ENCODE results near the gene PIP4K2A.
A peak's percentile ranks its signal among the peaks of the same experiment; 100 is the strongest.

The PIP4K2A gene

DNA sequence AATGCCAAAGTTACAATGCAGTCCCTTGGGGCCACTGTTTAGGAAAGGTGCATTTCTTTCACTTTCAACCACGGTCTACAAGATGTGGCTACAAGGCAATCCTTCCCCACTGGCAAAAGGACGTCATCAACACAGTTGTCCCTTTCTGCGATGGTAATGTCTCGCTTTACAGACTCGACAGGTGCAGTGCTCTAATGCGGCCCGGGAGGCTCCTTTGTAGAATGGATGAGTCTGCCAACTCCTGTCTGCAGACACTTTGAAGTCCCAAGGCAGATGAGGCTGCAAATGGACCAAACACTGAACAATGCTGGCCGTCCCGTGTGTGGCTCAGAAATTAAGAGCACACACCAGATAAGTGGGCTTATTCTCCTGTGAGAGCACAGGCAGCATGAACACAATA, 133.7 kb downstream of the PIP4K2A start:
- no peaks in the 10 kb centered on the region for H3K27me3 Mint-ChIP-seq
- peaks cover 14% of the 10 kb centered on the region for H3K4me1 Mint-ChIP-seq
- H3K27ac Mint-ChIP-seq = no peak overlapping the region
- ATAC-seq (ENCODE audit: low read depth) (no peak), DNase-seq (ENCODE audit: low spot score in 2 of 2) (no peak)
- H3K9me3 Mint-ChIP-seq = no peaks in the 10 kb centered on the region
- no peak overlapping the region for H3K4me3 Mint-ChIP-seq
- peaks cover 33% of the 10 kb centered on the region for H3K36me3 Mint-ChIP-seq

- peaks cover 18% of the 10 kb centered on the region for H3K4me1 Mint-ChIP-seq
- H3K27me3 Mint-ChIP-seq = no peaks in the 10 kb centered on the region
- no peaks in the 10 kb centered on the region for H3K9me3 Mint-ChIP-seq
- DNase-seq (ENCODE audit: low spot score in 2 of 2) (no peak), ATAC-seq (ENCODE audit: low read depth) (no peak)
- peak overlapping the region; percentile 22 for H3K27ac Mint-ChIP-seq
- H3K36me3 Mint-ChIP-seq = peaks cover 32% of the 10 kb centered on the region
- H3K4me3 Mint-ChIP-seq = no peak overlapping the region
Observed at GRCh38 chr10:22579826-22580225, 134.6 kb downstream of the PIP4K2A start.

DNA sequence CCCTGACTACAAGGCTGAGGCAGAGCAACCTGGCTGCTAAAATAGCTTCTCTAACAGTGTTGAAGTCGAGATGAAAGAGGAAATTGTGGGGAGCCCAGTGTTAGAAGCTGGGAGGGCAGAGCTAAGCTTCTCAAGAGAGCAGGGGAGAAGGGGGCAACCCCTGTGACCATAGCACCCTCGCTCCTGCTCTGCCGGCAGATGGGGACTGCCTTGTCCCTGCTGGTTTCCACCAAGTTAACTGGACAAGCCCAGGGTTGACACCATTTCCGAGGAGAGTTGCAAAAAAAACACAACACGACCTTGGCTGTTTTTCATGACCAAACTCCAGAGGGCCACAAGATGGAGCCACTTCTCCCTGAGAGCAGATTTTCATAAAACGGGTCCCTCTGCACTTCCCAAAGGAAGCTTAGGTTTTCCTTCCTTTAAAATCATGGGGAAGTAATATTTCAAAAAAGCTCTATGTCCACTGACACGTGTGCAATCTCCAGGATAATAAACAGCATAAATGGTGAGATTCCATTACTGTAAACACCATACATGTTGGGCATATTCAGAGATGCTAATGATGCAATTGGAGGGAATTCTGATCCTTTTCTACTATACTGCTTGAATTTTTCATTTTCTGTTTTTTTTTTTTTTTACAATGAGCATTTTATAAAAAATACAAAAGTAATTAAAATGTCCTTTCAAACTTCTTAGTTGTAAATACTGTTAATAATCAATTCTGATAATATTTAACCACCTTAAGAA, 140.4 kb downstream of the PIP4K2A start:
- no peak overlapping the region for H3K4me3 Mint-ChIP-seq
- H3K27me3 Mint-ChIP-seq = no peaks in the 10 kb centered on the region
- H3K27ac Mint-ChIP-seq = peak overlapping the region; percentile 69
- ATAC-seq (ENCODE audit: low read depth) (peak; percentile 46), DNase-seq (ENCODE audit: low spot score in 2 of 2) (peak; percentile 15 to 39)
- H3K36me3 Mint-ChIP-seq = peaks cover 28% of the 10 kb centered on the region
- H3K9me3 Mint-ChIP-seq = no peaks in the 10 kb centered on the region
- H3K4me1 Mint-ChIP-seq = peaks cover 20% of the 10 kb centered on the region

GRCh38 chr10:22570733-22571430, 143.5 kb downstream of the PIP4K2A start:
- Mint-ChIP-seq H3K27me3 (no peaks in the 10 kb centered on the region), H3K27ac (peak overlapping the region; percentile 88), H3K36me3 (peaks cover 39% of the 10 kb centered on the region), H3K4me3 (no peak overlapping the region), H3K9me3 (peaks cover 7% of the 10 kb centered on the region), H3K4me1 (peaks cover 14% of the 10 kb centered on the region)
- DNase-seq (ENCODE audit: low spot score in 2 of 2) (no peak), ATAC-seq (ENCODE audit: low read depth) (no peak)

- Mint-ChIP-seq H3K27ac (peak overlapping the region; percentile 88), H3K36me3 (peaks cover 39% of the 10 kb centered on the region), H3K9me3 (peaks cover 7% of the 10 kb centered on the region), H3K4me3 (no peak overlapping the region), H3K4me1 (peaks cover 12% of the 10 kb centered on the region), H3K27me3 (no peaks in the 10 kb centered on the region)
- ATAC-seq (ENCODE audit: low read depth) (no peak), DNase-seq (ENCODE audit: low spot score in 2 of 2) (no peak)
Observed at GRCh38 chr10:22570234-22570633, 144.1 kb downstream of the PIP4K2A start.

DNA sequence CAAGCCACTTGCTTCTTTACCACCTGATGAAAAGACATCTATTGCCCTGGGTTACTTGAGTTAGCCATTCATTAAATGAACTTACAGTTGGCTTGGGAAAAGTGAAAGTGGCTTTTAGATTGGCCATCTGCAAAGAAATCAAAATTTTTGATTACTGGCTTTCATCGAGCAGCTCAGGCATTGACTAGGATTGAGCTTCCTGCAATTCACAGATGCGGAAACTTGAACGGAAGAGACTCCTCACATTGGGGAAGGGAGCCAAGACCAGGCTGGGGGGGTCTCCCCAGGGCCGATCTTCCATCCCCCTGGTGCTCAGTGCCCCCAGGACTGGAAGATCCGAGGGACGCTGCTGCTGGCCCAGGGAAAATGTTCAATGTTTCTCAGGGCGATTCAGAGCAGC, 145.4 kb downstream of the PIP4K2A start:
- peaks cover 6% of the 10 kb centered on the region for H3K4me1 Mint-ChIP-seq
- H3K27ac Mint-ChIP-seq = no peak overlapping the region
- ATAC-seq (ENCODE audit: low read depth) (no peak), DNase-seq (ENCODE audit: low spot score in 2 of 2) (no peak)
- no peak overlapping the region for H3K4me3 Mint-ChIP-seq
- no peaks in the 10 kb centered on the region for H3K27me3 Mint-ChIP-seq
- peaks cover 7% of the 10 kb centered on the region for H3K9me3 Mint-ChIP-seq
- H3K36me3 Mint-ChIP-seq = peaks cover 44% of the 10 kb centered on the region

DNA sequence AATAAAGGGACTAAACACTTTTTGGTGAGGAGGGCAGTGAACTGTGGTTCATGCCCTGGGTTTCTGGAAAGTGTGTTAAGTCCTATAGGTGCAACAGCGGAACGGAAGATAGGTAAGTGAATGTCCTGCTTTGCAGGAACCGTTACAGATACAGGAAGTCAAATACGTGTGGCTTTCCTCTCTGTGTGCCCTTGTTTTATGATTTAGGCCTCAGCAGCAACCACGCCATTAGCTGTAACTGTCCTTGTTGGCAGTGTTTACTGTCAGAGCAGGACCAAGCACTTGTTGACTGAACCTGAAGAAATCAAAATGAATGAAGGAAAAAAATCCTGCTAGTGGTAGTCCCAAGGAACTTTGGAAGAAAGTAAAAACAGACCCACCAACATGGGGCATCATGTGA, 150.3 kb downstream of the PIP4K2A start:
- Mint-ChIP-seq H3K4me1 (no peaks in the 10 kb centered on the region), H3K4me3 (no peak overlapping the region), H3K27ac (no peak overlapping the region), H3K9me3 (peaks cover 7% of the 10 kb centered on the region), H3K36me3 (peaks cover 38% of the 10 kb centered on the region), H3K27me3 (no peaks in the 10 kb centered on the region)
- DNase-seq (ENCODE audit: low spot score in 2 of 2) = no peak
- no peak for ATAC-seq (ENCODE audit: low read depth)

DNA sequence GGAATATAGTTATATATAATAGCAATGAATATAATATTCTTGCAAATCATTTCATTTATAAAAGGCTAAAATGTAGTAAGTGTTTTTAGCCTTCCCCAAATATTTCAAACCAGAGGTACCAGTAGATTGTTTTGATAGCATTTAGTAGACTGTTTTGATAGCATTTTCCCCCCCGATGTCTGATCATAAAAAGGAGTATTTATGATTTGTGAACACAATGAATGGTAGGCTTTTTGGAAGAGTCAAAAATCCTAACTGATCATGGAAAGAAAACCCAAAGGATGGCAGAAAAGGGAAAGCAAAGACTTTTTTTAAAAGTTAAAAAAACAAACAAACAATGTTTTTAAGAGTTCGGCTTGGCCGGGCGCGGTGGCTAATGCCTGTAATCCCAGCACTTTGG, 152.5 kb downstream of the PIP4K2A start:
- Mint-ChIP-seq H3K36me3 (peaks cover 28% of the 10 kb centered on the region), H3K4me1 (no peaks in the 10 kb centered on the region), H3K4me3 (no peak overlapping the region), H3K9me3 (peaks cover 7% of the 10 kb centered on the region), H3K27me3 (no peaks in the 10 kb centered on the region), H3K27ac (no peak overlapping the region)
- ATAC-seq (ENCODE audit: low read depth) (no peak), DNase-seq (ENCODE audit: low spot score in 2 of 2) (no peak)

GRCh38 chr10:22560913-22561239, 153.5 kb downstream of the PIP4K2A start:
- ATAC-seq (ENCODE audit: low read depth) (no peak), DNase-seq (ENCODE audit: low spot score in 2 of 2) (no peak)
- no peaks in the 10 kb centered on the region for H3K9me3 Mint-ChIP-seq
- peaks cover 20% of the 10 kb centered on the region for H3K36me3 Mint-ChIP-seq
- H3K4me3 Mint-ChIP-seq = no peak overlapping the region
- H3K27me3 Mint-ChIP-seq = no peaks in the 10 kb centered on the region
- no peaks in the 10 kb centered on the region for H3K4me1 Mint-ChIP-seq
- H3K27ac Mint-ChIP-seq = no peak overlapping the region

- Mint-ChIP-seq H3K4me3 (no peak overlapping the region), H3K27ac (peak overlapping the region; percentile 79), H3K27me3 (no peaks in the 10 kb centered on the region), H3K4me1 (no peaks in the 10 kb centered on the region), H3K36me3 (peaks cover 20% of the 10 kb centered on the region), H3K9me3 (no peaks in the 10 kb centered on the region)
- ATAC-seq (ENCODE audit: low read depth) (no peak), DNase-seq (ENCODE audit: low spot score in 2 of 2) (no peak)
Observed at GRCh38 chr10:22560096-22560912, 154.1 kb downstream of the PIP4K2A start.

DNA sequence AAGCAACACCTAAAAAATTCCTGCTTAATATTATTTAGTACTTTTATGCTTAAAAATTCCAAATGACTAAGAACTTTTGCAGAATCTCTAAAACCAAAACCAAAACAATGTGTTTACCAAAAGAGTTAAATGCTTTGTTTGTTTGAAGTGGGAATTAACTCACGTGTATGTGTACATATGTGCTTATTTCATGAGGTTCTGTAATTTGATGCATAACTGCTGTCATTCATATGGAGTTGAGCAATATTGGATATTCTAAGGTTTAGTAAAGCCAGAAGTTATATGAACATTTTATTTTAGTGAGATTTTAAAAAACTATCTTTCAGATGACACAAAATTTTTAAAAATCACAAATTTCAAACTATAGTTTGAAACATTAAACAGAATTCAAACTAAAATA, 157.1 kb downstream of the PIP4K2A start:
- no peaks in the 10 kb centered on the region for H3K27me3 Mint-ChIP-seq
- no peaks in the 10 kb centered on the region for H3K9me3 Mint-ChIP-seq
- ATAC-seq (ENCODE audit: low read depth) (no peak), DNase-seq (ENCODE audit: low spot score in 2 of 2) (no peak)
- H3K36me3 Mint-ChIP-seq = peaks cover 11% of the 10 kb centered on the region
- no peaks in the 10 kb centered on the region for H3K4me1 Mint-ChIP-seq
- no peak overlapping the region for H3K27ac Mint-ChIP-seq
- H3K4me3 Mint-ChIP-seq = no peak overlapping the region

- H3K36me3 Mint-ChIP-seq = peaks cover 9% of the 10 kb centered on the region
- peaks cover 2% of the 10 kb centered on the region for H3K4me1 Mint-ChIP-seq
- ATAC-seq (ENCODE audit: low read depth) (no peak), DNase-seq (ENCODE audit: low spot score in 2 of 2) (no peak)
- H3K4me3 Mint-ChIP-seq = no peak overlapping the region
- H3K9me3 Mint-ChIP-seq = no peaks in the 10 kb centered on the region
- H3K27me3 Mint-ChIP-seq = no peaks in the 10 kb centered on the region
- no peak overlapping the region for H3K27ac Mint-ChIP-seq
Observed at GRCh38 chr10:22556774-22557173, 157.6 kb downstream of the PIP4K2A start.

DNA sequence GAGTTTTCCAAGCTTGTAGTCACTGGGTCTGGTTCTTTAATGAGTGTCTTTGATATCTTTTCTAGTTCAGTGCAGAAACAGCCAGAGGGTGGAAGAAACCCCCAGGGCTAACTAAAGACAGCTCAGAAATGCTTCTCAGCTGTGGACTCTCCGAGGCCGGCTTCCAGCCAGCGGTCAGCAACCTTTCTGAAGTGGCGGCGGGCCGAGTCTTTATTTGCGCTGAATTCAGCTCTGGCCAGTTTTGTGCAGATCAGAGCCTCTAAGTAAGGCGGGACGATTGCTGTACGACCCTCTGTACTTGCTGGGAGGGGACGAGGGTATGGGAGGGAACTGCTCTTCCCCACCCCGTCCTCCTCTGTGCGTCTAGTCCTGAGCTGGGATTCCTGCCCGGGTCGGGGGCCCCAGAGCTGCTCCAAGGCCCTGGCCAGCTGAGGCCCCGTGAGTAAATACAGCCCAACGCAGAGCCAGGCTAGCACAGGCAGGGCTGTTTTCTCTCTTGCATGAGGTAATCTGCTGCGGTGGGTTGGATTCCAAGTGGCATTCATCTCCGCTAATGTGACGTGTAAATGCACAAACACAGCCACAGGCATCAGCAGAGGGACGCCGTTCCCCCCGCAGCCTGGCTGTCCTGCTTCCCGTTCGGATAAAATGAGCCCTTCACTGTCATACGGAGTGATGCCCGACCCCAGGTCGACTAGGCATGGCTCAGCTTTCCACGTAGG, 159.8 kb downstream of the PIP4K2A start:
- no peak overlapping the region for H3K27ac Mint-ChIP-seq
- DNase-seq (ENCODE audit: low spot score in 2 of 2) (no peak), ATAC-seq (ENCODE audit: low read depth) (no peak)
- peaks cover 13% of the 10 kb centered on the region for H3K36me3 Mint-ChIP-seq
- peaks cover 7% of the 10 kb centered on the region for H3K4me1 Mint-ChIP-seq
- H3K27me3 Mint-ChIP-seq = no peaks in the 10 kb centered on the region
- H3K9me3 Mint-ChIP-seq = no peaks in the 10 kb centered on the region
- H3K4me3 Mint-ChIP-seq = no peak overlapping the region

All from memory B cell (primary cell).